Measurements from ENCODE around the gene C2.
A peak's percentile ranks its signal among the peaks of the same experiment; 100 is the strongest.
"Not testable (repeated sequence)": the region's sequence is repeated elsewhere in the genome, so short reads cannot be mapped to it uniquely, and the experiment has no call there.

Gene C2

GRCh38 chr6:31927863-31928671, 550 bp downstream of the C2 start:
- no peak for DNase-seq

DNA sequence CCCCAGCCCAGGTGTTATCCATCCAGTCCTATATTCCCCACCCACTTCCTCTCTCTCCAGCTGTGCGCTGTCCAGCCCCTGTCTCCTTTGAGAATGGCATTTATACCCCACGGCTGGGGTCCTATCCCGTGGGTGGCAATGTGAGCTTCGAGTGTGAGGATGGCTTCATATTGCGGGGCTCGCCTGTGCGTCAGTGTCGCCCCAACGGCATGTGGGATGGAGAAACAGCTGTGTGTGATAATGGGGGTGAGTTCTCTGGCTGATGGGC, 1.1 kb downstream of the C2 start:
- DNase-seq, result no peak

DNA sequence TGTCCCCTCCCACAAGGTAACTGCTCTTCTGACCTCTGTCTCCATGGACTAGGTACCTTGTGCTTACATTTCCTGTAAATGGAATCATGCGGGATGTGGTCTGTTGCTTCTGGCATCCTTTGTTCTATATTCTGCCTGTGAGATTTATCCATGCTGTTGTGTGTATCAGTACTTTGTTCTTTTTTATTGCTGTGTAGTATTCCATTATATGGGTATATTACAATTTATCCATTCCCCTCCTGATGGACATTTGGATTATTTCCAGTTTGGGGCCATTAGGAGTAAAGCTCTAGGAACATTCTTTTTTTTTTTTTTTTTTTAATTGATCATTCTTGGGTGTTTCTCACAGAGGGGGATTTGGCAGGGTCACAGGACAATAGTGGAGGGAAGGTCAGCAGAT, 3.4 kb downstream of the C2 start:
- no peak for DNase-seq

- not testable (repeated sequence) for DNase-seq
These were observed 4.6 kb downstream of the C2 start for GRCh38 chr6:31932137-31932536.

DNA sequence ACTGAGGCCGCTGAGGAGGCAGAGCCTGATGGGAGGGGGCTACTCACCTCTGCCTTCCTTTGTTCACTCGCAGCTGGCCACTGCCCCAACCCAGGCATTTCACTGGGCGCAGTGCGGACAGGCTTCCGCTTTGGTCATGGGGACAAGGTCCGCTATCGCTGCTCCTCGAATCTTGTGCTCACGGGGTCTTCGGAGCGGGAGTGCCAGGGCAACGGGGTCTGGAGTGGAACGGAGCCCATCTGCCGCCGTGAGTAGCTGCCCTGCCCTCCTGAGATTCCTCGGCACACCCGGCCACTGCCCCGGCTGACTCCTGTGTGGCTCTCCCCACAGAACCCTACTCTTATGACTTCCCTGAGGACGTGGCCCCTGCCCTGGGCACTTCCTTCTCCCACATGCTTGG, 6.0 kb downstream of the C2 start:
- DNase-seq, result no peak

DNA sequence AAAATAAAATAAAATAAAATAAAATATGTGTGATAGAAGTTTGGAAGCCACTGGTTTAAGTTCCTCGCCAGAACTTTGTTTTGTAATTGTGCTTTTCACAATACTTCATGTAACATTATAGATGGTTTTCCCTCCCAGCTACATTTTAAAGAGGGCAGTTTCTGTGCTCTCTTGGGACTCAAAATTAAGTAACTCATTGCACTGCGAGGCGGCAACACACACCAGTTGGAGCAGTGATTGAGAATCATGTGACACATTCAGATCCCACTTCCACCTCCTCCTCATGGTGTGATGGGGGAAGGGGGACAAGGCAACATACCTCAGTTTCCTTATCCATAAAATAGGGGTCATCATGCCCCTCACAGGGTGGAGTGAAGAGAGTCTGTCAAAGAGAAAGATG, 7.5 kb downstream of the C2 start:
- DNase-seq, result no peak

DNA sequence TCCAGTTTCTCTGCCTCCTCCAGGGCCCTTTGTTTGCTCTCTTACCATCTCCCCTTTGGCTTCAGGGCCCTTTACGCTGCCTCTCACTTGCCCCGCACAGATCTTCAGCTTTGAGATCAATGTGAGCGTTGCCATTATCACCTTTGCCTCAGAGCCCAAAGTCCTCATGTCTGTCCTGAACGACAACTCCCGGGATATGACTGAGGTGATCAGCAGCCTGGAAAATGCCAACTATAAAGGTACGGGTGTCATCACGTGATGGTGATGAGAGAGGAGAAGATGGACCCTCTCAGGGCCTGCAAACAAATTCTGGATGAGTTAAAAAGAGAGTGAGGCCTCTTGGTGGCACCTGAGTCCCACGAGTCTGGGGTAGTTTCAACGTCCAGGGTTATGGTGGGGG, 8.3 kb downstream of the C2 start:
- DNase-seq, result no peak

DNA sequence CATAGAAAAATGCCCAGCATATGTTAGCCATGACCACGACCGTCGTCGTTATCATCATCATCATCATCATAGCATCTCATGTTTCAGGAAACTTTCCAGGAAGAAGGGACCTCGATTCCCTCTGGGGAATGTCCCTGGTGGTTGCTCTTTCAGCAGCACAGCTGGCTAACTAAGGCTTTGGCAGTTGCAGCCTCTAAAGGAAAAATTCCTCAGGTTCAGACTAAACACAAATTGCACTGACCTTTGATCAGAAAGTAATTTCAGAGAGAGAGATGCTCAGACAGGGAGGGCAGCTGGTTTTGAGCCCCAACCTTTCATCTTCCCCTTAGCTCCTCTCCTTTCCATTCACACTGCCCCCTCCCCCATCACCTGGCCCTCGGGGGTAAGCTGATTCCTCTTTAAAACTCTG, 12.7 kb downstream of the C2 start:
- DNase-seq, result no peak

DNA sequence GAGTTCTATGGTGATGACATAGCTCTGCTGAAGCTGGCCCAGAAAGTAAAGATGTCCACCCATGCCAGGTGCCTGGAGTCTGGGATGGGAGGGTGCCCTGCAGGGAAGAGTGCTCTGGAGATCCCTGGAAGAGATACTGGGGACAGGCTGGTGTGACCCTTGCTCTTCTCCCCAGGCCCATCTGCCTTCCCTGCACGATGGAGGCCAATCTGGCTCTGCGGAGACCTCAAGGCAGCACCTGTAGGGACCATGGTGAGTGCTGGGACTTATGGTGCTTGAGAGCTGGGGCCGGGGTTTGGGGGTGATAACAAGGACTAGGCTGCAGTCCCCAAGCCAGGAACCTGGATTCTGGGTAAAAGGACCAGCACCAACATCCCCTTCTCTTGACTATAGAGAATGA, 16.2 kb downstream of the C2 start:
- no peak for DNase-seq

DNA sequence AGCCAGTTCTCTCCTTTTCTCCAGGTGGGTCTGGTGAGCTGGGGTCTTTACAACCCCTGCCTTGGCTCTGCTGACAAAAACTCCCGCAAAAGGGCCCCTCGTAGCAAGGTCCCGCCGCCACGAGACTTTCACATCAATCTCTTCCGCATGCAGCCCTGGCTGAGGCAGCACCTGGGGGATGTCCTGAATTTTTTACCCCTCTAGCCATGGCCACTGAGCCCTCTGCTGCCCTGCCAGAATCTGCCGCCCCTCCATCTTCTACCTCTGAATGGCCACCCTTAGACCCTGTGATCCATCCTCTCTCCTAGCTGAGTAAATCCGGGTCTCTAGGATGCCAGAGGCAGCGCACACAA, 17.6 kb downstream of the C2 start:
- no peak for DNase-seq

DNA sequence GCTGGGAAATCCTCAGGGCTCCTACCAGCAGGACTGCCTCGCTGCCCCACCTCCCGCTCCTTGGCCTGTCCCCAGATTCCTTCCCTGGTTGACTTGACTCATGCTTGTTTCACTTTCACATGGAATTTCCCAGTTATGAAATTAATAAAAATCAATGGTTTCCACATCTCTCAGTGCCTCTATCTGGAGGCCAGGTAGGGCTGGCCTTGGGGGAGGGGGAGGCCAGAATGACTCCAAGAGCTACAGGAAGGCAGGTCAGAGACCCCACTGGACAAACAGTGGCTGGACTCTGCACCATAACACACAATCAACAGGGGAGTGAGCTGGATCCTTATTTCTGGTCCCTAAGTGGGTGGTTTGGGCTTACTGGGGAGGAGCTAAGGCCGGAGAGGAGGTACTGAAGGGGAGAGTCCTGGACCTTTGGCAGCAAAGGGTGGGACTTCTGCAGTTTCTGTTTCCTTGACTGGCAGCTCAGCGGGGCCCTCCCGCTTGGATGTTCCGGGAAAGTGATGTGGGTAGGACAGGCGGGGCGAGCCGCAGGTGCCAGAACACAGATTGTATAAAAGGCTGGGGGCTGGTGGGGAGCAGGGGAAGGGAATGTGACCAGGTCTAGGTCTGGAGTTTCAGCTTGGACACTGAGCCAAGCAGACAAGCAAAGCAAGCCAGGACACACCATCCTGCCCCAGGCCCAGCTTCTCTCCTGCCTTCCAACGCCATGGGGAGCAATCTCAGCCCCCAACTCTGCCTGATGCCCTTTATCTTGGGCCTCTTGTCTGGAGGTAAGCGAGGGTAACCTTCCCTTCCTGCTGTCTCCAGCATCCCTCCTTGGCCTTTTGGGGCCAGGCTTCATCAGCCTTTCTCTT, 18.2 kb downstream of the C2 start, which contains the start of gene CFB:
CFB (plus strand) TSS at position 589 of the 863 bp plus-strand sequence; CDS start at position 716, 127 bp downstream.
- peak; percentile 68 for DNase-seq

- DNase-seq, result no peak
These were observed 18.9 kb downstream of the C2 start for GRCh38 chr6:31946370-31946885.

DNA sequence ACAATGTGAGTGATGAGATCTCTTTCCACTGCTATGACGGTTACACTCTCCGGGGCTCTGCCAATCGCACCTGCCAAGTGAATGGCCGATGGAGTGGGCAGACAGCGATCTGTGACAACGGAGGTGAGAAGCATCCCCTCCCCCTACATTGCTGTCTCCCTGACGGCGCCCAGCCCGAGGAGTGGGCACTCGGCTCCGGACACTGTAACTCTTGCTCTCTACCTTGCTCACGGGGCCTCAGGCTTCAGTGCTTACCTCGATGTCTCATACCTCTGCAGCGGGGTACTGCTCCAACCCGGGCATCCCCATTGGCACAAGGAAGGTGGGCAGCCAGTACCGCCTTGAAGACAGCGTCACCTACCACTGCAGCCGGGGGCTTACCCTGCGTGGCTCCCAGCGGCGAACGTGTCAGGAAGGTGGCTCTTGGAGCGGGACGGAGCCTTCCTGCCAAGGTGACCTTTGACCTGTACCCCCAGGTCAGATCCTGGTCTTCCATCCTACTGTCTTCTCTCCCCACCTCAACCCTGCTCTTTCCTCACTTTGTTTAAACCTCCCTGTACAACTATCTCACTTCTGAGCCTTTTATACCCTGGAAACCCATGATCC, 19.7 kb downstream of the C2 start:
- no peak for DNase-seq

DNA sequence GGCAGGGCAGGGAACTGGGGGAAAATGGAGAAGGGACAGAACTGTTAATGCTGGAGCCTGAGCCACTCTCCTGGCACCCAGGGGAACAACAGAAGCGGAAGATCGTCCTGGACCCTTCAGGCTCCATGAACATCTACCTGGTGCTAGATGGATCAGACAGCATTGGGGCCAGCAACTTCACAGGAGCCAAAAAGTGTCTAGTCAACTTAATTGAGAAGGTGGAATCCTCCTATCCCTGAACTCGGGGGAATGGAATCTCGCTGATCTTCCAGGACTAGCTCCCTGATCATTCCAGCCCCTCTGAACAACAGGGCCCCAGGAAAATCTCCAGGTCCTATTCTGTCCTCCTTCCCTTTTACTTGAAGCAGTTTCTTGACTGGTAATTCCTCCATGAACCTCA, 20.3 kb downstream of the C2 start:
- DNase-seq, result no peak

- no peak for DNase-seq
These were observed 20.8 kb downstream of the C2 start for GRCh38 chr6:31948306-31948705.

GRCh38 chr6:31948753-31949413, 21.4 kb downstream of the C2 start:
- DNase-seq, result no peak

GRCh38 chr6:31949926-31950548, 22.5 kb downstream of the C2 start:
- DNase-seq, result no peak

DNA sequence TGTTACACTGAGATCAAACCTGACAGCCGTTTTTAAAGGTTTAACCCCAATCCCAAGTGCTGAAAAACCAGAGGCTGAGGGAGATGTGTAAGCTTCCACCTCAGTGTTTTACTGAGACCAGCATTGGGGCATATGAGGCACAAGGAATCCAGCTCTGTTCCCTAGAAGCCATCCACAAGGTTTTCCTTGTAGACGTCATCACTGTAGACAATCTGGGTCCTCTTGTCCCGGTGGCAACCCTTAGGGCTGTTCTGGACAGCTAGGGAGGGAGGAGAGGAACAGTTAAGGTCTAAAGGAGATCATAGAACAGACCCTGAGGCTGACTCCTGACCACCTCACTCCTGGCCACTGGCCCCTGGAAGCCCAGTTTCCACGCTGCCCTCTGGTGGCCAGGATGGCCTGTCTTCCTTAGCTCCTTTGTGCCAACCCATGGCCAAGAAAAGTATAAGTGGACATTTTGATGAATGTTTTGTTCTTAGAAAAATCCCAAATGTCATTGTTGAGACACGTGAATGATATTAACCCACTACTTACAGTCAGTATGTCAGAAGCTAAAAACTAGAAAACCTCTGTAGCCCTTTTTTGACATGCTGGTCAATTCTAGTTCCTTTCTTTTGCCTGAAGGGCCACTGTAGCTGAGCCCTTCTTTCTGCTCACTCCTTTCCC, 24.8 kb downstream of the C2 start:
- no peak for DNase-seq

- no peak for DNase-seq
These were observed 25.4 kb downstream of the C2 start for GRCh38 chr6:31952890-31953289.

- DNase-seq, result no peak
These were observed 27.0 kb downstream of the C2 start for GRCh38 chr6:31954511-31954910.

DNA sequence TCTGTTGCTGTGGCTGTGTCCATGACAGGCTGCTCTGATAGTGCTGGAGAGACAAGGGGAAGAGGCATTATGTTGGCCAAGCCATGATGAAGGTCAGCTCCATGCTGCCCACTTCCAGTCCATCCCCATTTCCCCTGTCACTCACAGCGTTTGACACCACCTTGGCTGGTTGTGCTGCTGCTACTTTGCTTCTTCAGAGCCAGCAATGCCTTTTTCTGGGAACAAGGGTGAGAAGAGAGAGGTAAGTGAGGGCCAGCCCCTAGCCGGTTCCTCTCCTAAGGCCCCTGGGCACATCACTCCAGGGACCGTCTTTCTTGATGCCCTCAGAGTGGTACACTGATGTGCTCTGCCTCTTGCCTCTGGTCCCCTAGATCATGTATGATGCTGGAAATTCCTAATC, 29.3 kb downstream of the C2 start:
- no peak for DNase-seq

DNA sequence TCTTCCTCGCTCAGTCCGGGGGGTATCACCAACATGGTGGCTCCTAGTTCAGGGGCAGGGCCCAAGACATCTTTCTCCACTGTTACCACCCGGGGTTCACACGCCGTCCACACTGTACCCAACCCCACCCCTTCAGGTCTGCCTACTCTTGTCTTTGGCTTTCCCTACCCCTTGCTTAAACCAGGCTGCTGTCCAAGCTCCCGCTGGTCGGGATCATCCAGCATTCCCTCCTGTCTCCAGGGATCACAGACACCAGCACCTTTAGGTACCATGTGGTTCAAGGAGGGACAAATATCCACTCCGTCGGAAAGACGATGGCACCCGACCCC, 30.9 kb downstream of the C2 start:
- DNase-seq, result no peak

Data from right hindlimb (tissue), 1 donor.